GM18909 (cell line): Measurements from ENCODE around the gene DDIT4.
"Not testable (repeated sequence)": the region's sequence is repeated elsewhere in the genome, so short reads cannot be mapped to it uniquely, and the experiment has no call there.

Source experiments
- ATAC-seq: cut with Tn5 transposase; IDR thresholded peaks from one replicate; pipeline ENCODE4 v1.9.1; 2021; ENCODE audit warnings: mild to moderate bottlenecking; ENCODE audit not compliant: unreplicated experiment, poor library complexity

DDIT4 gene

GRCh38 chr10:72285972-72286521 lies 12.3 kb downstream of the DDIT4 start:
- ATAC-seq, result no peak

- no peak for ATAC-seq
Measured at GRCh38 chr10:72291019-72291532, 17.4 kb downstream of the DDIT4 start.

- no peak for ATAC-seq
Measured at GRCh38 chr10:72292223-72292691, 18.5 kb downstream of the DDIT4 start.

- no peak for ATAC-seq
Measured at GRCh38 chr10:72295330-72295910, 21.7 kb downstream of the DDIT4 start.

- not testable (repeated sequence) for ATAC-seq
Measured at GRCh38 chr10:72296829-72297280, 23.1 kb downstream of the DDIT4 start.

- peak; percentile 63 for ATAC-seq
Measured at GRCh38 chr10:72297281-72297804, 23.6 kb downstream of the DDIT4 start.

GRCh38 chr10:72297805-72298591 lies 24.3 kb downstream of the DDIT4 start:
- peak; percentile 83 for ATAC-seq

GRCh38 chr10:72298592-72299519 lies 25.1 kb downstream of the DDIT4 start:
- no peak for ATAC-seq

GRCh38 chr10:72303424-72304128 lies 29.9 kb downstream of the DDIT4 start:
- ATAC-seq, result no peak

- ATAC-seq, result no peak
Measured at GRCh38 chr10:72306215-72306760, 32.6 kb downstream of the DDIT4 start.

GRCh38 chr10:72307711-72308110 lies 34.0 kb downstream of the DDIT4 start:
- ATAC-seq, result not testable (repeated sequence)

- ATAC-seq, result no peak
Measured at GRCh38 chr10:72308320-72308987, 34.7 kb downstream of the DDIT4 start.

GRCh38 chr10:72309290-72310240 lies 35.8 kb downstream of the DDIT4 start:
- ATAC-seq, result no peak

GRCh38 chr10:72310241-72310633 lies 36.5 kb downstream of the DDIT4 start:
- ATAC-seq, result no peak

- no peak for ATAC-seq
Measured at GRCh38 chr10:72310636-72311035, 36.9 kb downstream of the DDIT4 start.

GRCh38 chr10:72311667-72312066 lies 37.9 kb downstream of the DDIT4 start:
- ATAC-seq, result no peak

- no peak for ATAC-seq
Measured at GRCh38 chr10:72312865-72313391, 39.2 kb downstream of the DDIT4 start.
